ENCODE measurements around the gene LRRC23.

LRRC23 gene

GRCh38 chr12:6929466-6930452 is 25.1 kb downstream of the LRRC23 start:
- no peaks in the 10 kb centered on the region for H3K9me2 ChIP-seq (ENCODE audit: low read depth, low read length)
- no peak overlapping the region for H2AFZ ChIP-seq (ENCODE audit: low read length)
- no peaks in the 10 kb centered on the region for H3K9me3 ChIP-seq (ENCODE audit: low read length)
- TF ChIP-seq EZH2 (IDR thresholded peaks at IDR 0.05; ENCODE audit: borderline replicate concordance, low read length) = no peak
- no peak for TF ChIP-seq CTCF (IDR thresholded peaks at IDR 0.05; ENCODE audit: low read length)
- H3K27ac ChIP-seq (ENCODE audit: low read depth, low read length, poor library complexity, severe bottlenecking) = no peak overlapping the region
- no peaks in the 10 kb centered on the region for H3F3A ChIP-seq (ENCODE audit: insufficient read depth, low read length)
- no peak overlapping the region for H3K4me3 ChIP-seq (ENCODE audit: low read depth, low read length, poor library complexity, severe bottlenecking)
- peaks cover 4% of the 10 kb centered on the region for H3K4me1 ChIP-seq (ENCODE audit: insufficient read depth, low read length, severe bottlenecking)
- H3K9ac ChIP-seq (ENCODE audit: low read length) = no peak overlapping the region
- no peak overlapping the region for H3K4me2 ChIP-seq (ENCODE audit: low read length)
- H3K36me3 ChIP-seq (ENCODE audit: insufficient read depth, low read length) = peaks cover 3% of the 10 kb centered on the region; the same call in 1 of the 2 replicates
- H3K27me3 ChIP-seq (ENCODE audit: insufficient read depth, low read length) = peaks cover 15% of the 10 kb centered on the region; the same call in 1 of the 2 replicates
- no peaks in the 10 kb centered on the region for H4K20me1 ChIP-seq (ENCODE audit: insufficient read depth, low read length)
- H3K79me2 ChIP-seq (ENCODE audit: insufficient read depth, low read length) = no peaks in the 10 kb centered on the region

GRCh38 chr12:6932766-6933165 is 28.1 kb downstream of the LRRC23 start:
- Histone ChIP-seq H3K79me2 (ENCODE audit: insufficient read depth, low read length) (no peaks in the 10 kb centered on the region), H2AFZ (ENCODE audit: low read length) (no peak overlapping the region), H3K4me3 (ENCODE audit: low read depth, low read length, poor library complexity, severe bottlenecking) (no peak overlapping the region), H3K9me3 (ENCODE audit: low read length) (no peaks in the 10 kb centered on the region), H3K9ac (ENCODE audit: low read length) (no peak overlapping the region), H3K36me3 (ENCODE audit: insufficient read depth, low read length) (peaks cover 3% of the 10 kb centered on the region; the same call in 1 of the 2 replicates), H3K9me2 (ENCODE audit: low read depth, low read length) (no peaks in the 10 kb centered on the region), H3F3A (ENCODE audit: insufficient read depth, low read length) (no peaks in the 10 kb centered on the region), H3K27me3 (ENCODE audit: insufficient read depth, low read length) (no peaks in the 10 kb centered on the region), H4K20me1 (ENCODE audit: insufficient read depth, low read length) (no peaks in the 10 kb centered on the region), H3K4me1 (ENCODE audit: insufficient read depth, low read length, severe bottlenecking) (peaks cover 12% of the 10 kb centered on the region), H3K4me2 (ENCODE audit: low read length) (no peak overlapping the region), H3K27ac (ENCODE audit: low read depth, low read length, poor library complexity, severe bottlenecking) (no peak overlapping the region)
- TF ChIP-seq CTCF (IDR thresholded peaks at IDR 0.05; ENCODE audit: low read length) (no peak), EZH2 (IDR thresholded peaks at IDR 0.05; ENCODE audit: borderline replicate concordance, low read length) (no peak)

- H3K36me3 ChIP-seq (ENCODE audit: insufficient read depth, low read length) = peaks cover 3% of the 10 kb centered on the region; the same call in 1 of the 2 replicates
- H3K9me2 ChIP-seq (ENCODE audit: low read depth, low read length) = no peaks in the 10 kb centered on the region
- H3K4me2 ChIP-seq (ENCODE audit: low read length) = no peak overlapping the region
- H3K79me2 ChIP-seq (ENCODE audit: insufficient read depth, low read length) = no peaks in the 10 kb centered on the region
- H4K20me1 ChIP-seq (ENCODE audit: insufficient read depth, low read length) = no peaks in the 10 kb centered on the region
- H3F3A ChIP-seq (ENCODE audit: insufficient read depth, low read length) = no peaks in the 10 kb centered on the region
- H3K27ac ChIP-seq (ENCODE audit: low read depth, low read length, poor library complexity, severe bottlenecking) = no peak overlapping the region
- no peaks in the 10 kb centered on the region for H3K9me3 ChIP-seq (ENCODE audit: low read length)
- H3K9ac ChIP-seq (ENCODE audit: low read length) = no peak overlapping the region
- no peak overlapping the region for H3K4me3 ChIP-seq (ENCODE audit: low read depth, low read length, poor library complexity, severe bottlenecking)
- H3K27me3 ChIP-seq (ENCODE audit: insufficient read depth, low read length) = no peaks in the 10 kb centered on the region
- TF ChIP-seq CTCF (IDR thresholded peaks at IDR 0.05; ENCODE audit: low read length) (no peak), EZH2 (IDR thresholded peaks at IDR 0.05; ENCODE audit: borderline replicate concordance, low read length) (no peak)
- H2AFZ ChIP-seq (ENCODE audit: low read length) = no peak overlapping the region
- peaks cover 23% of the 10 kb centered on the region for H3K4me1 ChIP-seq (ENCODE audit: insufficient read depth, low read length, severe bottlenecking)
Measured at GRCh38 chr12:6934110-6934509, 29.5 kb downstream of the LRRC23 start.
